Keratinocyte (primary cell): ENCODE measurements around the gene DECR2. TPM values are rescaled to one million over a fixed set of nuclear protein-coding genes. Genes with fewer than 3 reads are reported as not detected.

Experiments used
- DNase-seq: peaks from one replicate; pipeline ENCODE4 v3.0.0-alpha.2; 2011; ENCODE audit warnings: low read depth, missing footprints, low spot score
- FAIRE-seq: peaks from 2 replicates; lab custom pipeline; 2011; peaks lifted over from hg19 to GRCh38; lab: Jason Lieb, UNC
- H2AFZ ChIP-seq: 2 replicates; pipeline ENCODE4 v1.6.0; 2012; ENCODE audit warnings: low read length, control low read depth, inconsistent platforms; ENCODE audit not compliant: control insufficient read depth
- H3K27ac ChIP-seq: 2 replicates; pipeline ENCODE4 v1.5.1; 2011; ENCODE audit warnings: low read length; ENCODE audit not compliant: control insufficient read depth, insufficient read depth
- H3K27me3 ChIP-seq: 3 replicates; pipeline ENCODE4 v1.6.0; 2011; ENCODE audit warnings: low read length; ENCODE audit not compliant: control insufficient read depth, insufficient read depth; ENCODE audit errors: extremely low read depth
- H3K36me3 ChIP-seq, 2 experiments: 2 replicates in 1 of 2; 3 replicates in 1 of 2; pipeline ENCODE4 v1.5.1; 2011; ENCODE audit warnings: low read length in 2 of 2, mild to moderate bottlenecking in 1 of 2; ENCODE audit not compliant: control insufficient read depth in 2 of 2, insufficient read depth in 2 of 2; ENCODE audit errors: extremely low read depth in 1 of 2
- H3K4me1 ChIP-seq: 3 replicates; pipeline ENCODE4 v1.5.1; 2011; ENCODE audit warnings: low read length; ENCODE audit not compliant: control insufficient read depth, insufficient read depth; ENCODE audit errors: extremely low read depth
- H3K4me2 ChIP-seq: 3 replicates; pipeline ENCODE4 v1.6.0; 2011; ENCODE audit warnings: low read depth, low read length; ENCODE audit not compliant: control insufficient read depth, insufficient read depth; ENCODE audit errors: extremely low read depth
- H3K4me3 ChIP-seq, 3 experiments: fragments of 200-600 bp in 1 of 3; sonication (generic) in 1 of 3; 2 replicates in 2 of 3; 3 replicates in 1 of 3; pipeline ENCODE4 v1.5.1; 2011 to 2016; ENCODE audit warnings: low read length in 3 of 3, mild to moderate bottlenecking in 3 of 3, control low read depth in 2 of 3, inconsistent platforms in 1 of 3, low read depth in 1 of 3, mixed read lengths in 1 of 3, mixed run types in 1 of 3, moderate library complexity in 1 of 3; ENCODE audit not compliant: control insufficient read depth in 2 of 3, insufficient read depth in 2 of 3; ENCODE audit errors: extremely low read depth in 1 of 3
- H3K79me2 ChIP-seq: 2 replicates; pipeline ENCODE4 v1.6.0; 2012; ENCODE audit warnings: low read length; ENCODE audit not compliant: control insufficient read depth, insufficient read depth
- H3K9ac ChIP-seq: 3 replicates; pipeline ENCODE4 v1.6.0; 2011; ENCODE audit warnings: low read length; ENCODE audit not compliant: control insufficient read depth, insufficient read depth; ENCODE audit errors: extremely low read depth
- H3K9me1 ChIP-seq: 3 replicates; pipeline ENCODE4 v1.6.0; 2011; ENCODE audit warnings: low read length; ENCODE audit not compliant: control insufficient read depth, insufficient read depth; ENCODE audit errors: extremely low read depth
- H3K9me3 ChIP-seq: 2 replicates; pipeline ENCODE4 v1.5.1; 2012; ENCODE audit warnings: low read depth, low read length; ENCODE audit not compliant: control insufficient read depth
- H4K20me1 ChIP-seq: 3 replicates; pipeline ENCODE4 v1.6.0; 2011; ENCODE audit warnings: low read length; ENCODE audit not compliant: control insufficient read depth, insufficient read depth; ENCODE audit errors: extremely low read depth
- EZH2 ChIP-seq: IDR thresholded peaks from one replicate; pipeline ENCODE4 v1.6.1; 2012; ENCODE audit warnings: inconsistent platforms, mild to moderate bottlenecking, low read length, moderate library complexity
- dilution Hi-C: fragments of 300-500 bp; cut with MboI; formaldehyde crosslinking; loops from one replicate; pipeline ENCODE4 v1.7.0; 2020; ENCODE audit warnings: low sequenced_read_pairs; ENCODE audit not compliant: extremely low pct_ligation_motif_present
- polyA plus RNA-seq, 5 experiments: library from polyadenylated mRNA; depleted of rRNA in 3 of 5; stranded (reverse) in 3 of 5; stranded (forward) in 1 of 5; unstranded in 1 of 5; fragments of >200 nt; gene quantifications; 1 replicate in 1 of 5; 2 replicates in 3 of 5; 3 replicates in 1 of 5; pipeline versions ENCODE4 v1.2.1 to v1.2.3, GENCODE V29; 2011 to 2012; ENCODE audit warnings: missing spikeins in 2 of 5, low read depth in 1 of 5, low replicate concordance in 1 of 5
- TF ChIP-seq, protein P1 (sequence below), 3 experiments: IDR thresholded peaks in 1 of 3; conservative IDR thresholded peaks in 1 of 3; optimal IDR thresholded peaks in 1 of 3; 2 replicates in 2 of 3; 3 replicates in 1 of 3; pipeline versions ENCODE3 to v1.5.1; 2011; ENCODE audit warnings: low read length in 3 of 3, mild to moderate bottlenecking in 3 of 3, moderate library complexity in 2 of 3, control low read depth in 1 of 3, inconsistent platforms in 1 of 3; ENCODE audit not compliant: insufficient read depth in 2 of 3; ENCODE audit errors: extremely low read depth in 1 of 3

The DECR2 gene
- polyA plus RNA-seq, 1 donor (not counting 4 experiments of a cell fraction or from before 2014, with no cell fraction given): 14.2 TPM

GRCh38 chr16:367333-367903 lies 34.3 kb upstream of the DECR2 start:
- FAIRE-seq (no peak), DNase-seq (no peak)
- H3K4me3 ChIP-seq: no peak overlapping the region
- TF ChIP-seq, protein P1, sequence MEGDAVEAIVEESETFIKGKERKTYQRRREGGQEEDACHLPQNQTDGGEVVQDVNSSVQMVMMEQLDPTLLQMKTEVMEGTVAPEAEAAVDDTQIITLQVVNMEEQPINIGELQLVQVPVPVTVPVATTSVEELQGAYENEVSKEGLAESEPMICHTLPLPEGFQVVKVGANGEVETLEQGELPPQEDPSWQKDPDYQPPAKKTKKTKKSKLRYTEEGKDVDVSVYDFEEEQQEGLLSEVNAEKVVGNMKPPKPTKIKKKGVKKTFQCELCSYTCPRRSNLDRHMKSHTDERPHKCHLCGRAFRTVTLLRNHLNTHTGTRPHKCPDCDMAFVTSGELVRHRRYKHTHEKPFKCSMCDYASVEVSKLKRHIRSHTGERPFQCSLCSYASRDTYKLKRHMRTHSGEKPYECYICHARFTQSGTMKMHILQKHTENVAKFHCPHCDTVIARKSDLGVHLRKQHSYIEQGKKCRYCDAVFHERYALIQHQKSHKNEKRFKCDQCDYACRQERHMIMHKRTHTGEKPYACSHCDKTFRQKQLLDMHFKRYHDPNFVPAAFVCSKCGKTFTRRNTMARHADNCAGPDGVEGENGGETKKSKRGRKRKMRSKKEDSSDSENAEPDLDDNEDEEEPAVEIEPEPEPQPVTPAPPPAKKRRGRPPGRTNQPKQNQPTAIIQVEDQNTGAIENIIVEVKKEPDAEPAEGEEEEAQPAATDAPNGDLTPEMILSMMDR (optimal IDR thresholded peaks at IDR 0.05 in 1 of 3, IDR thresholded peaks at IDR 0.05 in 1 of 3, conservative IDR thresholded peaks at IDR 0.05 in 1 of 3; ENCODE audit: extremely low read depth in 1 of 3, insufficient read depth in 2 of 3, low read length in 3 of 3): no peak
- no peak for TF ChIP-seq EZH2
- H3K9me3 ChIP-seq: no peaks in the 10 kb centered on the region
- no peak overlapping the region for H3K4me2 ChIP-seq
- H3K27ac ChIP-seq: no peak overlapping the region
- H3K27me3 ChIP-seq: peaks cover 9% of the 10 kb centered on the region
- H2AFZ ChIP-seq: no peak overlapping the region
- peaks cover 6% of the 10 kb centered on the region for H3K79me2 ChIP-seq
- dilution Hi-C loops: no loop called here
- peaks cover 11 to 19% of the 10 kb centered on the region in 2 experiments for H3K36me3 ChIP-seq
- H3K4me1 ChIP-seq: peaks cover 12% of the 10 kb centered on the region
- H3K9ac ChIP-seq: no peak overlapping the region
- H4K20me1 ChIP-seq: peaks cover 2% of the 10 kb centered on the region
- H3K9me1 ChIP-seq: no peaks in the 10 kb centered on the region

- Histone ChIP-seq H3K4me3 (no peak overlapping the region), H3K27ac (no peak overlapping the region), H3K36me3 (peaks cover 11 to 20% of the 10 kb centered on the region in 2 experiments), H3K27me3 (peaks cover 3% of the 10 kb centered on the region), H3K9ac (no peak overlapping the region), H3K4me1 (peaks cover 12% of the 10 kb centered on the region), H3K79me2 (peaks cover 6% of the 10 kb centered on the region), H2AFZ (no peak overlapping the region), H3K9me1 (no peaks in the 10 kb centered on the region), H4K20me1 (peaks cover 2% of the 10 kb centered on the region), H3K4me2 (no peak overlapping the region), H3K9me3 (no peaks in the 10 kb centered on the region)
- FAIRE-seq: no peak
- TF ChIP-seq, protein P1 (optimal IDR thresholded peaks at IDR 0.05 in 1 of 3, IDR thresholded peaks at IDR 0.05 in 1 of 3, conservative IDR thresholded peaks at IDR 0.05 in 1 of 3; ENCODE audit: extremely low read depth in 1 of 3, insufficient read depth in 2 of 3, low read length in 3 of 3): no peak
- no peak for TF ChIP-seq EZH2
- DNase-seq: no peak
- dilution Hi-C loops: no loop called here
Observed at GRCh38 chr16:368388-369158, 33.1 kb upstream of the DECR2 start.
